NCI-H1417 treated with DMSO at 0.1 percent for 48 hours (cell line): Measurements from ENCODE around the gene MRPL55.
A peak's percentile ranks its signal among the peaks of the same experiment; 100 is the strongest.

Experiments used
- DNase-seq: peaks from one replicate; lab custom pipeline; 2025; lab: John Stamatoyannopoulos, UW

The MRPL55 gene

GRCh38 chr1:228084325-228084724, 24.8 kb downstream of the MRPL55 start:
- no peak for DNase-seq

- no peak for DNase-seq
Measured at GRCh38 chr1:228083871-228084278, 25.2 kb downstream of the MRPL55 start.

- no peak for DNase-seq
Measured at GRCh38 chr1:228082918-228083870, 25.9 kb downstream of the MRPL55 start.

- DNase-seq: peak; percentile 74
Measured at GRCh38 chr1:228082214-228082917, 26.7 kb downstream of the MRPL55 start, which contains the start of gene ARF1. TSS of gene ARF1 (plus strand) at chr1:228082708. CDS start at chr1:228097115, 14,407 bp downstream.

- no peak for DNase-seq
Measured at GRCh38 chr1:228081578-228082213, 27.4 kb downstream of the MRPL55 start.

- DNase-seq: no peak
Measured at GRCh38 chr1:228081144-228081543, 28.0 kb downstream of the MRPL55 start.

GRCh38 chr1:228079601-228080263, 29.4 kb downstream of the MRPL55 start:
- no peak for DNase-seq

- DNase-seq: no peak
Measured at GRCh38 chr1:228079013-228079412, 30.1 kb downstream of the MRPL55 start.

- no peak for DNase-seq
Measured at GRCh38 chr1:228077565-228078330, 31.4 kb downstream of the MRPL55 start.

- no peak for DNase-seq
Measured at GRCh38 chr1:228076796-228077430, 32.2 kb downstream of the MRPL55 start.

GRCh38 chr1:228075801-228076271, 33.3 kb downstream of the MRPL55 start:
- no peak for DNase-seq

GRCh38 chr1:228074954-228075730, 34.0 kb downstream of the MRPL55 start:
- DNase-seq: no peak

- DNase-seq: no peak
Measured at GRCh38 chr1:228073857-228074545, 35.1 kb downstream of the MRPL55 start.

- no peak for DNase-seq
Measured at GRCh38 chr1:228073061-228073856, 35.8 kb downstream of the MRPL55 start.

- no peak for DNase-seq
Measured at GRCh38 chr1:228072658-228073043, 36.4 kb downstream of the MRPL55 start.

GRCh38 chr1:228071839-228072657, 37.1 kb downstream of the MRPL55 start:
- DNase-seq: no peak

- no peak for DNase-seq
Measured at GRCh38 chr1:228070851-228071250, 38.2 kb downstream of the MRPL55 start.
